Stomach (tissue), 9 donors: ENCODE measurements around the gene PCED1B. TPM values are rescaled to one million over a fixed set of nuclear protein-coding genes. Genes with fewer than 3 reads are reported as not detected.

Experiments
- DNase-seq, 2 donors: peaks; one replicate each; pipeline versions ENCODE4 v3.0.0 to v3.0.0-alpha.2; 2013 to 2019
- H3K27ac ChIP-seq, 5 donors: fragments of 200-600 bp in 4 of 5; sonication (generic) in 4 of 5; one replicate each; pipeline ENCODE4 v1.5.1; 2013 to 2019; ENCODE audit warnings: mild to moderate bottlenecking in 1 of 5, moderate library complexity in 1 of 5
- H3K27me3 ChIP-seq, 3 donors: fragments of 200-600 bp; sonication (generic); one replicate each; pipeline ENCODE4 v1.5.1; 2017 to 2019; ENCODE audit warnings: mixed run types in 1 of 3
- H3K36me3 ChIP-seq, 4 donors: fragments of 200-600 bp; sonication (generic); 1 replicate in 3 of 4; 2 replicates in 1 of 4; pipeline ENCODE4 v1.5.1; 2016 to 2019
- H3K4me1 ChIP-seq, 4 donors: fragments of 200-600 bp; sonication (generic); one replicate each; pipeline ENCODE4 v1.5.1; 2016 to 2019
- H3K4me3 ChIP-seq, 4 donors: fragments of 200-600 bp; sonication (generic) in 3 of 4; one replicate each; pipeline ENCODE4 v1.5.1; 2016 to 2019; ENCODE audit warnings: mild to moderate bottlenecking in 1 of 4
- H3K9me3 ChIP-seq, 4 donors: fragments of 200-600 bp; sonication (generic); one replicate each; pipeline ENCODE4 v1.5.1; 2016 to 2019
- EP300 ChIP-seq: sonication (generic); formaldehyde crosslinking; IDR thresholded peaks from one replicate; pipeline ENCODE4 v1.6.1; 2017; ENCODE audit warnings: antibody characterized with exemption
- POLR2A ChIP-seq, 4 donors: fragments of 450-650 bp; IDR thresholded peaks; one replicate each; pipeline ENCODE4 v1.6.1; 2016; ENCODE audit warnings: antibody characterized with exemption in 4 of 4, control low read depth in 2 of 4, mild to moderate bottlenecking in 1 of 4, moderate library complexity in 1 of 4
- POLR2AphosphoS5 ChIP-seq, 3 donors: sonication (generic); formaldehyde crosslinking; IDR thresholded peaks; one replicate each; pipeline ENCODE4 v1.6.1; 2016; ENCODE audit warnings: antibody characterized with exemption in 3 of 3
- WGBS, 5 donors: extraction: QIAGEN DNeasy Blood & Tissue Kit in 3 of 5; methylation state at CpG; one replicate each; pipeline versions ENCODE4 v1.1.5 to v1.1.7; 2013 to 2018; 5-methylcytosine and 5-hydroxymethylcytosine counted together
- intact Hi-C: fragments of 100-400 bp; cut with DNase I; formaldehyde crosslinking; loops from one replicate; pipeline ENCODE4 v1.15.1; 2023; ENCODE audit warnings: low total_unique reads
- polyA plus RNA-seq, 3 donors: library from polyadenylated mRNA; stranded (reverse); fragments of 200-250 nt; gene quantifications; one replicate each; pipeline ENCODE4 v1.2.3, GENCODE V29; 2013
- total RNA-seq, 5 donors: library from RNA; depleted of rRNA; stranded (reverse); fragments of >200 nt; gene quantifications; one replicate each; pipeline versions ENCODE4 v1.1.0 to v1.2.3, GENCODE V29; 2014 to 2016
- TF ChIP-seq, protein P1 (sequence below), 7 experiments: fragments of 450-650 bp in 4 of 7; fragments of 200-600 bp in 3 of 7; sonication (generic) in 3 of 7; IDR thresholded peaks; one replicate each; pipeline ENCODE4 v1.5.1; 2016 to 2019; ENCODE audit warnings: antibody characterized with exemption in 7 of 7, control low read depth in 2 of 7, mild to moderate bottlenecking in 1 of 7
- donor health status: healthy with polysubstance abuse.
- donor health status: Bipolar disorder and iron deficiency.
- donor health status: healthy.

PCED1B gene
- total and polyA plus RNA-seq, 8 donors, result 0.73 to 7.6 (median 2.4) TPM; not detected in 1

DNA sequence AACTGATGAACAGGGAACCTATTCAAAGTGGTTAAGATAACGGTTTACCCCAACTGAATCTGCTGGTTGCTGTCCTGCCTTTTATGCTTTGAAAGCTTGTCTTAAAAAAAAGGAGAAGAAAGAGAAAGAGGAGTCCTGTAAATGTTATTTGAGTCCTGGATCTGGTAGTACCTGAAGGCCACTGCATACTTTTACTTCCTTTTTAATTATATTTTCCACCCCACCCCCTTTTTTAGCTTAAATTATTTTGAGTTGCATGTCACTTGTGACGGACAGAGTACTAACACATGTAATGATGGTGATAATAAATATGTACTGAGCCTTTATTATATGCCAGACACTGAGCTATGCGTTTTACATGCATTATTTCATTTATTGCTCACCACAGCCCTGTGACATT, 2.9 kb downstream of the PCED1B start:
- H3K9me3 ChIP-seq, result no peaks in the 10 kb centered on the region
- WGBS, 5 donors, result 76 to 85% (median 82%) methylated on average over 3 of the region's 3 CpGs
- no peak overlapping the region for H3K4me3 ChIP-seq
- TF ChIP-seq, protein P1, sequence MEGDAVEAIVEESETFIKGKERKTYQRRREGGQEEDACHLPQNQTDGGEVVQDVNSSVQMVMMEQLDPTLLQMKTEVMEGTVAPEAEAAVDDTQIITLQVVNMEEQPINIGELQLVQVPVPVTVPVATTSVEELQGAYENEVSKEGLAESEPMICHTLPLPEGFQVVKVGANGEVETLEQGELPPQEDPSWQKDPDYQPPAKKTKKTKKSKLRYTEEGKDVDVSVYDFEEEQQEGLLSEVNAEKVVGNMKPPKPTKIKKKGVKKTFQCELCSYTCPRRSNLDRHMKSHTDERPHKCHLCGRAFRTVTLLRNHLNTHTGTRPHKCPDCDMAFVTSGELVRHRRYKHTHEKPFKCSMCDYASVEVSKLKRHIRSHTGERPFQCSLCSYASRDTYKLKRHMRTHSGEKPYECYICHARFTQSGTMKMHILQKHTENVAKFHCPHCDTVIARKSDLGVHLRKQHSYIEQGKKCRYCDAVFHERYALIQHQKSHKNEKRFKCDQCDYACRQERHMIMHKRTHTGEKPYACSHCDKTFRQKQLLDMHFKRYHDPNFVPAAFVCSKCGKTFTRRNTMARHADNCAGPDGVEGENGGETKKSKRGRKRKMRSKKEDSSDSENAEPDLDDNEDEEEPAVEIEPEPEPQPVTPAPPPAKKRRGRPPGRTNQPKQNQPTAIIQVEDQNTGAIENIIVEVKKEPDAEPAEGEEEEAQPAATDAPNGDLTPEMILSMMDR (IDR thresholded peaks at IDR 0.05), result no peak
- TF ChIP-seq EP300 (no peak), POLR2AphosphoS5 (IDR thresholded peaks at IDR 0.05) (no peak), POLR2A (IDR thresholded peaks at IDR 0.05) (no peak)
- intact Hi-C loops, result loop anchor here (5.0 kb wide), 1 partner anchor 225 kb away; no protein-coding TSS in a partner anchor
- H3K36me3 ChIP-seq, result no peaks in the 10 kb centered on the region
- H3K4me1 ChIP-seq, result peaks cover 8 to 73% (median 34%) of the 10 kb centered on the region in 4 donors
- peak overlapping the region in 2 of 5 donors; percentile 23 to 64 for H3K27ac ChIP-seq
- DNase-seq, result no peak
- H3K27me3 ChIP-seq, result peaks cover 0 to 16% (median 0%) of the 10 kb centered on the region in 3 donors

DNA sequence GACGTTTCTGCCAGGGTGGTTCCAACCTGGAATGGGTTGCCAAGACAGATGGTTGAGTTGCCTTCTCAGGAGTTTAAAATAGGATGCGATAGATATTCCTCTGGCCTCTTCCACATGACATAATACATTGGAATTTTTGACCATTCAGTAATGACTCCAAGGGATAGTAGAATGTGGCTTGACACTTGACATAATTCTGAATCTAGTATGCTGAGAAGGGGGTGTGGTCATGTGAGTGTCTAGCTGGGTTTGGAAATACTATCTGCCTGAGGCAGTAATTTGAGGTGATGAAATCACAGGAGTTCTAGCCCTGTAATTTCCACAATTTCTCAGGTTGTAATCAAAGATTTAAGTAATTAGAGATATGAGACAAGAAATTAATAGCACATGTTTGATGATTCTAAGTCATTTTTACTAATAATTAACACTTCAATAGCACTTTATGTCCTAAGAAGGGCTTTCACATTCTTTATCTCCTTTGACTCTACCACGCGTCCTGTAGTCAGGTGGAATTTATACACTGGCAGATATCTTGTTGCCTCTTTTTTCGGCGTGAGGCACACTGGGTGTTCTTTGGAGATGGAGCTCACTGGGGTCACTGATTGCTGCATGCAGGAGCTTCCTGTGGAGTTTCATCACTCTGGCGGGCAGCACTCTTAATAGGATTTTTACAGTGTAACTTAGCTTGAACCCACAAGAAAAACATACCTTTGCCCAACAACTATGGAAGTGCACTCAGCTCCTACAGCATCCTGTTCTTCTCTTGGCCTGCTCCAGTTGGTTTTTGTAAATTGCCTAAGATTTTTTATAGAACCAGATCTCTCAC, 3.6 kb downstream of the PCED1B start:
- intact Hi-C loops, result loop anchor here (5.0 kb wide), 1 partner anchor 224 kb away; no protein-coding TSS in a partner anchor
- no peaks in the 10 kb centered on the region for H3K36me3 ChIP-seq

DNA sequence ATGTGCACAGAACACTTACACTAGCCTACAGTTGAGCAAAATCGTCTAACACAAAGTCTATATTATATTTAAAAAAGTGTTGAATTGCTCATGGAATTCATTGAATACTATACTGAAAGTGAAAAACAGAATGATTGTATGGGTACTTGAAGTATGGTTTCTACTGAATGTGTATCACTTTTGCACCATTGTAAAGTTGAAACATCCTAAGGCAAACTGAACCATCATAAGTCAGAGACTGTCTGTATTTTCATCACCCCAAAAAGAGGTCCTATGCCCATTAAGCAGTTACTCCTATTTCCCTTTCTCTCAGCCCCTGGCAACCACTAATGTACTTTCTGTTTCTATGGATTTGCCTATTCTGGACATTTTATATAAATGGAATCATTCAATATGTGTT, 4.8 kb downstream of the PCED1B start:
- Histone ChIP-seq H3K4me1 (peaks cover under 1 to 64% (median 25%) of the 10 kb centered on the region in 4 donors), H3K27me3 (no peaks in the 10 kb centered on the region), H3K27ac (peak overlapping the region in 2 of 5 donors; percentile 37 to 64), H3K9me3 (no peaks in the 10 kb centered on the region), H3K4me3 (no peak overlapping the region), H3K36me3 (no peaks in the 10 kb centered on the region)
- TF ChIP-seq POLR2AphosphoS5 (IDR thresholded peaks at IDR 0.05) (no peak), POLR2A (IDR thresholded peaks at IDR 0.05) (no peak), EP300 (no peak)
- TF ChIP-seq, protein P1 (IDR thresholded peaks at IDR 0.05), result no peak
- intact Hi-C loops, result loop anchor here (5.0 kb wide), 1 partner anchor 223 kb away; no protein-coding TSS in a partner anchor
- no peak for DNase-seq
- WGBS, 5 donors, result 65 to 85% (median 77%) methylated on average over 1 of the region's 1 CpG

More for the DNA sequence above, 3.6 kb downstream of the PCED1B start:
- no peak for DNase-seq
- no peak overlapping the region for H3K4me3 ChIP-seq
- 60 to 67% (median 66%) methylated on average over 7 of the region's 7 CpGs for WGBS, 5 donors
- TF ChIP-seq POLR2A (IDR thresholded peaks at IDR 0.05) (no peak), EP300 (no peak), POLR2AphosphoS5 (IDR thresholded peaks at IDR 0.05) (no peak)
- TF ChIP-seq, protein P1 (IDR thresholded peaks at IDR 0.05), result no peak
- H3K27me3 ChIP-seq, result peaks cover 0 to 9% (median 0%) of the 10 kb centered on the region in 3 donors
- peak overlapping the region in 1 of 5 donors; percentile 64 for H3K27ac ChIP-seq
- no peaks in the 10 kb centered on the region for H3K9me3 ChIP-seq
- H3K4me1 ChIP-seq, result peaks cover 8 to 67% (median 31%) of the 10 kb centered on the region in 4 donors

DNA sequence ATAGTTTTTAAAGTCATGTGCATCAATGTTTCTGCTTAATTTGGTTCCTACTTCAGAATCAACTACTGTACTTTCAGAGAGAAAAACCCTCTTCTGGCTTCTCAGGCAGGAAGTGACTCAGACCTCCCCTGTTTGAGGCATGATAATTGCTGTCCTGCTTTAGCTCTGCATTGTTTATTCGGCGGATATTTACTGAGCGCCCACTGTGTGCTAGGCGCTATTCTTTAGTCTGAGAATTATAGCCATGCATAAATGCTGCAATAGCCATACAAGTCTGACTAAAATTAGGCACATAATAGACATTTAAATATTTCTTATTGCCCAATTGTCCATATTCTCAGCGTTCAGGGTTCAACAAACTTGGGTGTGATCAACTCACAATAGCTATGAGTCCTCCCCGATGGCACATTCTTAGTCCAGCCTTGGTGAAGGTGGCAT, 6.4 kb downstream of the PCED1B start:
- TF ChIP-seq POLR2A (IDR thresholded peaks at IDR 0.05) (no peak), EP300 (no peak), POLR2AphosphoS5 (IDR thresholded peaks at IDR 0.05) (no peak)
- TF ChIP-seq, protein P1 (IDR thresholded peaks at IDR 0.05), result no peak
- H3K27ac ChIP-seq, result peak overlapping the region in 2 of 5 donors; percentile 13 to 64
- intact Hi-C loops, result no loop called here
- H3K36me3 ChIP-seq, result no peaks in the 10 kb centered on the region
- peaks cover 0 to 50% (median 17%) of the 10 kb centered on the region in 4 donors for H3K4me1 ChIP-seq
- H3K9me3 ChIP-seq, result no peaks in the 10 kb centered on the region
- no peaks in the 10 kb centered on the region for H3K27me3 ChIP-seq
- H3K4me3 ChIP-seq, result no peak overlapping the region
- DNase-seq, result peak in 1 of 2 donors; percentile 45
- WGBS, 5 donors, result 49 to 65% (median 62%) methylated on average over 6 of the region's 6 CpGs
